ENCODE results near the gene SLC1A3.

DNA sequence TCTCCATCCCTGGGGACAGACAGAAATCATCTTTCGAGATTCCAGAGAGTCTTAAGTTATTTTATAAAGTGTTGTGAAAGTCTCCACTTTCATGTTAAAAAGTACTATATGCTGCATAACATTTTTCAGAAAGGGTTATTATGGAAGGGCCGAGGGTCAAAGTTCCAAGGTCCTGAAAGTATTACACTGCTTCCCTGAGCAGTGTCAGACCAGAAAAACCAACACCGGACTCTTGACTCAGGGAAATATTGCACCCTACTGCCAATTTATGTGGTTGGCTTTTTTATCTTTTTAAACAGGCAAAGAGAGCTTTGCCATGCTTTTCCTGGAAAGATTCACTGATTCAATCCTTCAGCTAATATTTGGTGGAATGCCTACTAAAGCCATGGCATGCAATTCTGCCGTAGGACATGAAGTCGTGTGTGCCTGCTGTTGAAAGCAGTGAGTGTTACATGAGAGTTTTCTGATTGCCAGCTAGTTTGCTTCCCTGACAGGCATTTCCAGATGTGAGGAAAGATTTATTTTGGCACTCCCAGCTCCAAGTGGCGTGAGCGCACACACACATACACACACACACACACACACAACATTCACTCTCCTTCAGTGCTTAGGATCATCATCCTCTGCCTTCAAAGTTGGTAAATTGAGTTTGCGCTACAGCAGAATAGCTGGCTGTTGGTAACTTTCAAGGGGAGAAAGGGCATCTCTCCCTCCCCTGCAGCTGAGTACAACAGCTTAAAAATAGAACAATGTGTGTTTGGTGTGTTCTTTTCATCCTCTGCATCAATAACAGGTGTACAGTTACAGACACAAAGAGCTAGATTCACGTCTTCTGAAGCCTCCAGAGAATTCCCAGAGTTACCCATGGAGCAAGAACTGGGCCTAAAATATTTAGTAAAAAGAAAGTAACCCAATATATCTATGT is 45.6 kb downstream of the SLC1A3 start:
- TF ChIP-seq POLR2A (IDR thresholded peaks at IDR 0.05), result no peak
- TF ChIP-seq, protein P1, sequence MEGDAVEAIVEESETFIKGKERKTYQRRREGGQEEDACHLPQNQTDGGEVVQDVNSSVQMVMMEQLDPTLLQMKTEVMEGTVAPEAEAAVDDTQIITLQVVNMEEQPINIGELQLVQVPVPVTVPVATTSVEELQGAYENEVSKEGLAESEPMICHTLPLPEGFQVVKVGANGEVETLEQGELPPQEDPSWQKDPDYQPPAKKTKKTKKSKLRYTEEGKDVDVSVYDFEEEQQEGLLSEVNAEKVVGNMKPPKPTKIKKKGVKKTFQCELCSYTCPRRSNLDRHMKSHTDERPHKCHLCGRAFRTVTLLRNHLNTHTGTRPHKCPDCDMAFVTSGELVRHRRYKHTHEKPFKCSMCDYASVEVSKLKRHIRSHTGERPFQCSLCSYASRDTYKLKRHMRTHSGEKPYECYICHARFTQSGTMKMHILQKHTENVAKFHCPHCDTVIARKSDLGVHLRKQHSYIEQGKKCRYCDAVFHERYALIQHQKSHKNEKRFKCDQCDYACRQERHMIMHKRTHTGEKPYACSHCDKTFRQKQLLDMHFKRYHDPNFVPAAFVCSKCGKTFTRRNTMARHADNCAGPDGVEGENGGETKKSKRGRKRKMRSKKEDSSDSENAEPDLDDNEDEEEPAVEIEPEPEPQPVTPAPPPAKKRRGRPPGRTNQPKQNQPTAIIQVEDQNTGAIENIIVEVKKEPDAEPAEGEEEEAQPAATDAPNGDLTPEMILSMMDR (IDR thresholded peaks at IDR 0.05), result no peak
